ENCODE results near the gene IRF9. TPM values are rescaled to one million over a fixed set of nuclear protein-coding genes. Genes with fewer than 3 reads are reported as not detected.

The IRF9 gene
- total RNA-seq, 1 donor from 2014 or later, result 229 TPM

DNA sequence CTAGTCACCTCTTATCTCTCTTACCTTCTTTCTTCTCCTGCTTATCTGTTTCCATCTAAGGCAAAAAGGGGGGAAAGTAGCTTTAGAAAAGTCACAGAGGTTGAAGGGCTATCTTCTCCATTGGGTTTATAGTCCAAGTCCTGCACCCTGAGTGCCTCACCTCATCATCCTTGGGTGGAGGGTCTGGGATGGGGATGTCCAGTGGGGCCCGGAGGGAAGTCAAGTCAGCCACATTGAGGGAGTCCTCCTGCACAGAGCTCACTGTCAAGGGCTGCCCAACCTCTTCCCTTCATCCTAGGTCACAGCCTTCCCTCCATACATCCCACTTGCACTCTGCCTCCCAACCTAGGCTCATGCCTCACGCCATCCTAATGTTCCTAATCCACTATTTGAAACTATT is 15.8 kb upstream of the IRF9 start:
- H3K36me3 Mint-ChIP-seq (ENCODE audit: low read depth), result peaks cover 63% of the 10 kb centered on the region
- POLR2A ChIA-PET, result interaction anchor here (0.9 to 4.6 kb wide), 13 partner anchors 8 to 285 kb away, joined by 3 to 94 read pairs (median 21); partner anchors contain the start of genes CBLN3, CHMP4A, DCAF11 and IRF9

DNA sequence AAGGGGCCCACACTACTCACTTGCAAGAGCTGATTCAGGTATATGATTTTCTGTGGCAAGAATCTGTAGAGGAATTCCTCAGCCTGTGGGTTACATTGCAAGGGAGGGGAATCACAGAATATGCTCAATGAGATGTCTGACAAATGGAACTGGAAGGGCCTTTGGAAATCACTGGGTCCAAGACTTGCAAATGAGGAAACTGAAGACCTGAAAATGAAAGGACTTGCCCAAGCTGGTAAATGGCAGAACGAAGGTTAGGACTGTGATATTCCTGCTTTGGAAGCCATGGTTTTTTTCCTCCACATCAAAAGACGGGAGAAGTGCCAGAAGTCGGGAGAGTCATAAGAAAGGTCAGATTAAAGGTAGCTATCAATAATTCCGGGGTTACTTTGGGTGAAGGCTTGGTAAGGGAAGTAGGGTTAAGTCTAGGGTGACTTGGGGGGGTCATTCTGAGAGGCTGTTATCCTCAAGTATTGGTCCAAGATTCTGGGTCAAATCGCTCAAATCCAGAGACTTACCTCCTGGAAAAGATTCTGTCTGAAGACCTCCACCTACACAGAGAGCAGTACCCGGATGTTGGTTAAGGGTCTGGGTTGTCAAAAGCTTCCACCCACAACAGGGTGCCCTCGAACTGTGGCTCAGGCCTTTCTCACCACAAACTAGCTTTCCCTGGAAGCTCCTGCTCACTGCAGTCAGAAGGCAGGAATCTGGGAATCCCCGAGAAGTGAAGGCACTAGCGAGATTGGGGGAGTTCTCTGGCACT is 15.2 kb upstream of the IRF9 start:
- ChIA-PET POLR2A (interaction anchor here (0.6 to 4.6 kb wide), 23 partner anchors 9 to 284 kb away, joined by 3 to 94 read pairs (median 10); partner anchors contain the start of genes CBLN3, CHMP4A, DCAF11 and IPO4), CTCF (interaction anchor here (0.8 to 4.2 kb wide), 6 partner anchors 10 to 163 kb away, joined by 3 to 45 read pairs (median 11); partner anchors contain the start of genes DCAF11, IRF9, PCK2 and PSME1)
- H3K4me1 Mint-ChIP-seq, result peaks cover 61% of the 10 kb centered on the region
- H3K27ac Mint-ChIP-seq, result peak overlapping the region; percentile 94
- intact Hi-C loops (cut with micrococcal nuclease), result loop anchor here (1.0 to 2.0 kb wide), 6 partner anchors 10 to 825 kb away; partner anchors contain the start of genes GMPR2, IPO4, NEDD8 and PABPN1
- peak overlapping the region; percentile 97 for H3K4me3 Mint-ChIP-seq
- TF ChIP-seq, protein P1, sequence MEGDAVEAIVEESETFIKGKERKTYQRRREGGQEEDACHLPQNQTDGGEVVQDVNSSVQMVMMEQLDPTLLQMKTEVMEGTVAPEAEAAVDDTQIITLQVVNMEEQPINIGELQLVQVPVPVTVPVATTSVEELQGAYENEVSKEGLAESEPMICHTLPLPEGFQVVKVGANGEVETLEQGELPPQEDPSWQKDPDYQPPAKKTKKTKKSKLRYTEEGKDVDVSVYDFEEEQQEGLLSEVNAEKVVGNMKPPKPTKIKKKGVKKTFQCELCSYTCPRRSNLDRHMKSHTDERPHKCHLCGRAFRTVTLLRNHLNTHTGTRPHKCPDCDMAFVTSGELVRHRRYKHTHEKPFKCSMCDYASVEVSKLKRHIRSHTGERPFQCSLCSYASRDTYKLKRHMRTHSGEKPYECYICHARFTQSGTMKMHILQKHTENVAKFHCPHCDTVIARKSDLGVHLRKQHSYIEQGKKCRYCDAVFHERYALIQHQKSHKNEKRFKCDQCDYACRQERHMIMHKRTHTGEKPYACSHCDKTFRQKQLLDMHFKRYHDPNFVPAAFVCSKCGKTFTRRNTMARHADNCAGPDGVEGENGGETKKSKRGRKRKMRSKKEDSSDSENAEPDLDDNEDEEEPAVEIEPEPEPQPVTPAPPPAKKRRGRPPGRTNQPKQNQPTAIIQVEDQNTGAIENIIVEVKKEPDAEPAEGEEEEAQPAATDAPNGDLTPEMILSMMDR (IDR thresholded peaks at IDR 0.05), result no peak
- no peaks in the 10 kb centered on the region for H3K9me3 Mint-ChIP-seq
- no peak for ATAC-seq (ENCODE audit: low read depth)
- H3K27me3 Mint-ChIP-seq, result no peaks in the 10 kb centered on the region
- no peak for DNase-seq
- H3K36me3 Mint-ChIP-seq (ENCODE audit: low read depth), result peaks cover 70% of the 10 kb centered on the region

More for the DNA sequence above, 15.8 kb upstream of the IRF9 start:
- ATAC-seq (ENCODE audit: low read depth) (no peak), DNase-seq (no peak)
- Mint-ChIP-seq H3K27me3 (no peaks in the 10 kb centered on the region), H3K27ac (peak overlapping the region; percentile 94), H3K4me1 (peaks cover 67% of the 10 kb centered on the region), H3K4me3 (peak overlapping the region; percentile 97), H3K9me3 (no peaks in the 10 kb centered on the region)
- TF ChIP-seq, protein P1 (IDR thresholded peaks at IDR 0.05), result no peak
- intact Hi-C loops (cut with micrococcal nuclease), result no loop called here
- CTCF ChIA-PET, result interaction anchor here (0.8 to 4.2 kb wide), 4 partner anchors 9 to 163 kb away, joined by 3 to 45 read pairs (median 20); partner anchors contain the start of genes IRF9 and PSME1

DNA sequence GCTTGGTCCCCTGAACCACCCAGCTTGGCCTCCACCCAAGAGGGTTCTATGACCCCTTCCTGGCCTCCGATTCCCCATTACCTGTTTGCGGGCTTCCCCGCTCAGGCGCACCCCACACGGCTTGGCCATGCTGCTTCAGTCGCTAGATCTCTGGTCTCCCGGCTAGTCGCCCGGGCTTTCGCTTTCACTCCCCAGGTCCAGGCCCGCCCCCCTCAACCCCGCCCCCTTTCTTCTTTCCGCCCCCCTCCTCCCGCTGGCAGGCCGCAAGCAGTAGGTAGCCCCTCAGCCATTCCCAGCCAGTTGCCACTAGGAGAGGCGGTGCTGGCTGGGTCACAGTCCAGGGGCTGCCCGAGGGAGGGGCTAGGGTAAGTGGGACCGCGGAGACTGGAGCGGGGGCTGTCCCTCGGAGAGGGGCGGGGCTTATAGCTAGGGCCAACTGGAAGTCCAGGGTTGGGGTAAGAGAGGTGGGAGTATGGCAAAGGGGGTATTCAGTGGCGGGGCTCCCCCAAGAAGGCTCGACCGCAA is 14.6 kb upstream of the IRF9 start, which contains the start of gene PSME2:
PSME2 (minus strand) TSS at position 158 of the 525 bp plus-strand sequence; CDS start at position 129, 29 bp downstream.
- peaks cover 73% of the 10 kb centered on the region for H3K36me3 Mint-ChIP-seq (ENCODE audit: low read depth)
- H3K9me3 Mint-ChIP-seq, result no peaks in the 10 kb centered on the region
- ATAC-seq (ENCODE audit: low read depth) (peak; percentile 74), DNase-seq (peak; percentile 84)
- H3K27me3 Mint-ChIP-seq, result no peaks in the 10 kb centered on the region
- TF ChIP-seq, protein P1 (IDR thresholded peaks at IDR 0.05), result no peak
- CTCF ChIA-PET, result interaction anchor here (0.9 to 4.2 kb wide), 6 partner anchors 10 to 285 kb away, joined by 3 to 45 read pairs (median 11); partner anchors contain the start of genes DCAF11, IRF9, PCK2 and PSME1
- intact Hi-C loops (cut with micrococcal nuclease), result loop anchor here (1.0 to 2.0 kb wide), 6 partner anchors 10 to 826 kb away; partner anchors contain the start of genes GMPR2, IPO4, NEDD8 and PABPN1
- H3K4me3 Mint-ChIP-seq, result peak within 1 kb of the TSS; percentile 97
- H3K4me1 Mint-ChIP-seq, result peaks cover 58% of the 10 kb centered on the region
- POLR2A ChIA-PET, result interaction anchor here (0.6 to 4.6 kb wide), 35 partner anchors 9 to 579 kb away, joined by 3 to 94 read pairs (median 5); partner anchors contain the start of genes AP1G2, CARMIL3, CBLN3 and CHMP4A
- H3K27ac Mint-ChIP-seq, result peak within 1 kb of the TSS; percentile 94

DNA sequence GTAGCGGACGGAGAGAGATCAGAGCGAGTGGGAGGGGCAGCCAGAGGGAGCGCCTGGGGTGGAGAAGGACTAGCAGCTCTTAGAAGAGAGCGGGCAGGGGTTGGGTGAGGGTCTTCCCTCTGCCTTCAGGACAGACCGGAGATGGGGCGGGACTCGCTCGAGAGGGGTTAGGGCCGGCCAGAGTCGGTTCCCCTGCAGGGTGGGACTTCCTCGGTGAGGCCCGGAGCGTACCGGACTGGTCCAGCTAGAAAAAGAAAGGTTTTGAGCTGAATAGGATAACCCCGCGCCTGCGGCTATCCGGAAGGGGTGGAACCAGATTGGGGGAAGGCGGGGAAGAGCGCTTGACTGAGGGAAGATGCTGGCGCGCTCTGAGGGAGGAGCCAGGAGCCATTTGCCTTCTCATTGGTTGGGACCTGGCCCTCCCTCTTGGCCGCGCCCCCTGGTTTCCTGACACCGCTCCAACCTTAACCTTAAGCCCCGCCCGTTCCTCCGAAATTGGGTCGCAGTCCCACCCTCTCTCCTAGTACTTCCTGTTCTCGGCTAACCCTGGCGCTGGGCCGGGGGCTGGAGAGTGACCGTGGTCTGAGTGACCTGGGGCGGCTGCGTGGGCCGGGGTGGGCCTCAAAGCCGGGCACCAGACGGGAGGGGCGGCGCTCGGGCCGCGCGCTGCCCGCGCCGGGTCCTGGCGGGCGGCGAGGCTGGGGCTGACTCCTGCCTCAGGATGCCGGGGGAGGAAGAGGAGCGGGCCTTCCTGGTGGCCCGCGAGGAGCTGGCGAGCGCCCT is 13.9 kb upstream of the IRF9 start, which contains the start of gene RNF31:
RNF31 (plus strand) TSS at position 521 of the 783 bp plus-strand sequence; CDS start at position 722, 201 bp downstream.
- Mint-ChIP-seq H3K36me3 (ENCODE audit: low read depth) (peaks cover 73% of the 10 kb centered on the region), H3K27ac (peak within 1 kb of the TSS; percentile 94), H3K27me3 (no peaks in the 10 kb centered on the region), H3K9me3 (no peaks in the 10 kb centered on the region), H3K4me1 (peaks cover 51% of the 10 kb centered on the region), H3K4me3 (peak within 1 kb of the TSS; percentile 97)
- CTCF ChIA-PET, result interaction anchor here (0.9 to 4.2 kb wide), 6 partner anchors 11 to 284 kb away, joined by 3 to 45 read pairs (median 11); partner anchors contain the start of genes DCAF11, IRF9, PCK2 and PSME1
- TF ChIP-seq, protein P1 (IDR thresholded peaks at IDR 0.05), result no peak
- DNase-seq, result peak; percentile 91
- POLR2A ChIA-PET, result interaction anchor here (0.6 to 4.6 kb wide), 32 partner anchors 8 to 580 kb away, joined by 3 to 94 read pairs (median 5); partner anchors contain the start of genes AP1G2, CARMIL3, CBLN3 and CHMP4A
- peak; percentile 85 for ATAC-seq (ENCODE audit: low read depth)
- intact Hi-C loops (cut with micrococcal nuclease), result loop anchor here (1.0 to 2.0 kb wide), 13 partner anchors 11 to 826 kb away; partner anchors contain the start of genes CHMP4A, DCAF11, GMPR2 and IPO4
